OCI-LY7 (cell line): ENCODE data around the gene CFAP58. TPM values are rescaled to one million over a fixed set of nuclear protein-coding genes. Genes with fewer than 3 reads are reported as not detected.

ENCODE experiments used
- BruUV-seq: library from RNA; stranded (reverse); fragments of 400-500 nt; replicated peaks from 2 replicates; lab custom pipeline; 2021; lab: Mats Ljungman, UMichigan
- CTCF ChIA-PET: fragments of 300-600 bp; sonication (Branson Sonifier 250); formaldehyde crosslinking; loops from one replicate; lab custom pipeline; 2022; ENCODE audit warnings: antibody characterized with exemption; ENCODE audit not compliant: unreplicated experiment; lab: Charles Lee
- POLR2A ChIA-PET: fragments of 300-600 bp; sonication (Branson Sonifier 250); formaldehyde crosslinking; loops from one replicate; lab custom pipeline; 2022; ENCODE audit warnings: antibody characterized with exemption; lab: Charles Lee
- DNase-seq: peaks from one replicate; pipeline ENCODE4 v3.0.0-alpha.2; 2015; ENCODE audit warnings: low spot score
- H2AFZ ChIP-seq: fragments of 200-600 bp; sonication (generic), shearing (Covaris generic); 2 replicates; pipeline ENCODE4 v1.6.1; 2014; ENCODE audit warnings: mild to moderate bottlenecking, antibody characterized with exemption, low read length, moderate library complexity
- H3K27ac ChIP-seq: fragments of 200-600 bp; sonication (generic); 2 replicates; pipeline ENCODE4 v1.5.1; 2014; ENCODE audit warnings: mixed run types, low read depth, mild to moderate bottlenecking, moderate library complexity, low read length, inconsistent platforms; ENCODE audit not compliant: poor library complexity, severe bottlenecking
- H3K36me3 ChIP-seq: fragments of 200-600 bp; sonication (generic); 2 replicates; pipeline ENCODE4 v1.6.1; 2014; ENCODE audit warnings: mild to moderate bottlenecking, antibody characterized with exemption, low read length, moderate library complexity, mixed read lengths; ENCODE audit not compliant: insufficient read depth
- H3K4me1 ChIP-seq: fragments of 200-600 bp; sonication (generic); 2 replicates; pipeline ENCODE4 v1.5.1; 2014; ENCODE audit warnings: mild to moderate bottlenecking, low read length; ENCODE audit not compliant: insufficient read depth, poor library complexity, severe bottlenecking
- H3K4me2 ChIP-seq: fragments of 200-600 bp; sonication (generic); 2 replicates; pipeline ENCODE4 v1.6.1; 2014; ENCODE audit warnings: mild to moderate bottlenecking, low read length
- H3K4me3 ChIP-seq: fragments of 200-600 bp; sonication (generic); 2 replicates; pipeline ENCODE4 v1.5.1; 2014; ENCODE audit warnings: mild to moderate bottlenecking, low read depth, low read length; ENCODE audit not compliant: poor library complexity, severe bottlenecking
- H3K79me2 ChIP-seq: fragments of 200-600 bp; sonication (generic); 2 replicates; pipeline ENCODE4 v1.6.1; 2016; ENCODE audit warnings: low read depth, mild to moderate bottlenecking, low read length, moderate library complexity, mixed read lengths; ENCODE audit not compliant: insufficient read depth
- H3K9me2 ChIP-seq: fragments of 200-600 bp; sonication (generic); 2 replicates; pipeline ENCODE4 v1.6.1; 2016; ENCODE audit warnings: mild to moderate bottlenecking, low read length, mixed read lengths; ENCODE audit not compliant: insufficient read depth
- H3K9me3 ChIP-seq: fragments of 200-600 bp; sonication (generic); 2 replicates; pipeline ENCODE4 v1.6.1; 2014; ENCODE audit warnings: mild to moderate bottlenecking, mixed run types, low read length, mixed read lengths
- H4K20me1 ChIP-seq: fragments of 200-600 bp; sonication (generic); 2 replicates; pipeline ENCODE4 v1.6.1; 2014; ENCODE audit warnings: mild to moderate bottlenecking, antibody characterized with exemption, low read length, moderate library complexity, mixed read lengths; ENCODE audit not compliant: insufficient read depth
- CTCF ChIP-seq: fragments of 200-600 bp; sonication (generic); conservative IDR thresholded peaks from 2 replicates; pipeline ENCODE4 v1.5.1; 2014; ENCODE audit warnings: mild to moderate bottlenecking, antibody characterized with exemption, low read length, moderate library complexity, mixed read lengths
- EZH2phosphoT487 ChIP-seq: fragments of 200-600 bp; sonication (generic); IDR thresholded peaks from 2 replicates; pipeline ENCODE4 v1.6.1; 2018; ENCODE audit warnings: low read depth, borderline replicate concordance, mild to moderate bottlenecking, mixed run types, antibody characterized with exemption, low read length, moderate library complexity, mixed read lengths
- intact Hi-C: fragments of 100-400 bp; cut with micrococcal nuclease; formaldehyde crosslinking; loops from one replicate; pipeline ENCODE4 v1.10.0; 2022; ENCODE audit not compliant: unreplicated experiment
- total RNA-seq, 2 experiments: library from RNA; depleted of rRNA in 1 of 2; stranded (reverse); fragments of >200 nt in 1 of 2; shearing (Covaris generic) in 1 of 2; gene quantifications; 2 replicates each; pipeline ENCODE4 v1.2.3, GENCODE V29; 2014 to 2022

The CFAP58 gene
- total RNA-seq, 2 experiments from 2014 or later = 0.09 to 1.5 TPM

GRCh38 chr10:104433669-104434068, 80.0 kb downstream of the CFAP58 start:
- H3K4me2 ChIP-seq = no peak overlapping the region
- TF ChIP-seq CTCF = no peak
- no peak for TF ChIP-seq EZH2phosphoT487
- POLR2A ChIA-PET = no interaction called here
- H3K79me2 ChIP-seq = no peaks in the 10 kb centered on the region
- H4K20me1 ChIP-seq = no peaks in the 10 kb centered on the region
- no peak overlapping the region for H3K27ac ChIP-seq
- no peak overlapping the region for H3K4me3 ChIP-seq
- no peaks in the 10 kb centered on the region for H3K36me3 ChIP-seq
- intact Hi-C loops = no loop called here
- H3K9me3 ChIP-seq = no peaks in the 10 kb centered on the region
- H2AFZ ChIP-seq = no peak overlapping the region
- no peaks in the 10 kb centered on the region for H3K9me2 ChIP-seq
- no TSS peak for BruUV-seq
- H3K4me1 ChIP-seq = no peaks in the 10 kb centered on the region
- DNase-seq = no peak
- CTCF ChIA-PET = no interaction called here

DNA sequence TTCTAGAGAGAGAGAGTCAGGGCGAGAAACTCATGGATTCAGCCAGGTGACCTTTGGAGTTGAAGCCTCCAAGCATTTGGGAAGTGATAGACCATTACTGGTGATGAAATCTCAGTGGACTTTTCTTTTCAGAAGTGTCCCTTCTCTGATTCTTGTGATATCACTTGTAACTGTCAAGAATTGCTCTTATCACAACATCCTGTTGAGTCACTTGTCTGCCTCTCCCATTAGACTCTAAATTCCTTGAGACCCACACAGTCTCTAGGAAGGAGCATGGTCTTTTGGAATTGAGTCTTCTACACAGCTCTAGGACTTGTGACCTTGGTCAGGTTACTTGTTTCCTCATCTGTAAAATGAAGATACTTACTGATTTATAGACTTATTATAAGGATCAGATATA, 81.0 kb downstream of the CFAP58 start:
- Histone ChIP-seq H2AFZ (no peak overlapping the region), H3K9me3 (no peaks in the 10 kb centered on the region), H3K36me3 (no peaks in the 10 kb centered on the region), H3K79me2 (no peaks in the 10 kb centered on the region), H3K27ac (no peak overlapping the region), H3K4me3 (no peak overlapping the region), H4K20me1 (no peaks in the 10 kb centered on the region), H3K4me2 (no peak overlapping the region), H3K9me2 (no peaks in the 10 kb centered on the region), H3K4me1 (no peaks in the 10 kb centered on the region)
- CTCF ChIA-PET = no interaction called here
- DNase-seq = no peak
- intact Hi-C loops = no loop called here
- POLR2A ChIA-PET = no interaction called here
- BruUV-seq = no TSS peak
- no peak for TF ChIP-seq CTCF
- TF ChIP-seq EZH2phosphoT487 = no peak

DNA sequence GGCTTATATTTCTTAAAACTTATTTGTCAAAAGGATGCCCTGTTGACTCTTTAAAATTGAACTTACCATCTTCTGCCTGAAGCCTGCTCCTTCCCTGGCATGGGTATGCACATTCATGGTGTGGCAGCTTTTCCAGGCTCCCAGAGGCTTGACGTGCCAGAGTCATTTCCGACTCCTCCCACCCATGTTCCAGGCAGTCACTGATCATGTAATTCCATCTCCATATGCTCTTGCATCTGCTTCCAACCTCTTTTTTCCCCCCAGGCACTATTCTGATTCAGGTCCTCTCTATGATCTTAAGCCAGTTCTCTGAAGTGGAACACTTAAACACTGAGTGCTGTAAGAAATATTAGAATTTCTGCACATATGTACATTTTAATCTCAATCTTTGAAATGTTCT, 82.2 kb downstream of the CFAP58 start:
- H3K4me2 ChIP-seq = no peak overlapping the region
- POLR2A ChIA-PET = no interaction called here
- H2AFZ ChIP-seq = no peak overlapping the region
- intact Hi-C loops = no loop called here
- no peaks in the 10 kb centered on the region for H3K4me1 ChIP-seq
- no peaks in the 10 kb centered on the region for H3K36me3 ChIP-seq
- no peak for TF ChIP-seq EZH2phosphoT487
- no peak for TF ChIP-seq CTCF
- no TSS peak for BruUV-seq
- DNase-seq = no peak
- H3K27ac ChIP-seq = no peak overlapping the region
- no peaks in the 10 kb centered on the region for H3K9me3 ChIP-seq
- H3K9me2 ChIP-seq = no peaks in the 10 kb centered on the region
- CTCF ChIA-PET = no interaction called here
- H4K20me1 ChIP-seq = no peaks in the 10 kb centered on the region
- no peak overlapping the region for H3K4me3 ChIP-seq
- H3K79me2 ChIP-seq = no peaks in the 10 kb centered on the region
